ENCODE results near the gene PGAP3.

DNA sequence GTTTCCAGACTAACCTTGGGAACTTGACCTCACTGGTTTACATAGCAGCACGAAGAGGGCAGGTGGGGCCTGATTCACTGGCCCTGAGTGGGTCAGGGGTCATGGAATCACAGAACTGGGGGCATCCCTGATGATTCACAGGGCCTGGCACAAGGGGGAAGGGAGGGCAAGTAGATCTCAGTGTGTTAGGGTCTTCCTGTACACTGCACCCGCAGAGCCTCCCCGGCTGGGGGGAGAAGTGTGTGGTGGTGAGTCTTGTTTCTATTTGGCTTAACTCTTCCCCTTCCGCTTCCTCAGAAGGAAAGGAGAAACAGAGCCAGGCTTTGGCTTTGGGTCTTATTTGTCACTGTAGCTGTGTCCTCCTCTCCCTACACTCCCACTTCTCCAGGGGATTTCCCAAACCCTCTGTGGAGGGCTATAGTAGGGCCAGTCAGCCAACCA lies 47.2 kb downstream of the PGAP3 start:
- TF ChIP-seq GATA1 (IDR thresholded peaks at IDR 0.05; ENCODE audit: low read depth, low read length) = no peak
- no peak for TF ChIP-seq POLR2A (IDR thresholded peaks at IDR 0.05; ENCODE audit: low read length)
